Stimulated activated CD4-positive, alpha-beta T cell treated with anti-CD3 and anti-CD28 coated beads, Interleukin-4, amount 100 ng/mL, for 4 hours (primary cell): ENCODE data around the gene QRFP.

Experiments
- DNase-seq, 2 experiments: peaks; one replicate each; pipeline ENCODE4 v3.0.0-alpha.2; 2020

QRFP gene

DNA sequence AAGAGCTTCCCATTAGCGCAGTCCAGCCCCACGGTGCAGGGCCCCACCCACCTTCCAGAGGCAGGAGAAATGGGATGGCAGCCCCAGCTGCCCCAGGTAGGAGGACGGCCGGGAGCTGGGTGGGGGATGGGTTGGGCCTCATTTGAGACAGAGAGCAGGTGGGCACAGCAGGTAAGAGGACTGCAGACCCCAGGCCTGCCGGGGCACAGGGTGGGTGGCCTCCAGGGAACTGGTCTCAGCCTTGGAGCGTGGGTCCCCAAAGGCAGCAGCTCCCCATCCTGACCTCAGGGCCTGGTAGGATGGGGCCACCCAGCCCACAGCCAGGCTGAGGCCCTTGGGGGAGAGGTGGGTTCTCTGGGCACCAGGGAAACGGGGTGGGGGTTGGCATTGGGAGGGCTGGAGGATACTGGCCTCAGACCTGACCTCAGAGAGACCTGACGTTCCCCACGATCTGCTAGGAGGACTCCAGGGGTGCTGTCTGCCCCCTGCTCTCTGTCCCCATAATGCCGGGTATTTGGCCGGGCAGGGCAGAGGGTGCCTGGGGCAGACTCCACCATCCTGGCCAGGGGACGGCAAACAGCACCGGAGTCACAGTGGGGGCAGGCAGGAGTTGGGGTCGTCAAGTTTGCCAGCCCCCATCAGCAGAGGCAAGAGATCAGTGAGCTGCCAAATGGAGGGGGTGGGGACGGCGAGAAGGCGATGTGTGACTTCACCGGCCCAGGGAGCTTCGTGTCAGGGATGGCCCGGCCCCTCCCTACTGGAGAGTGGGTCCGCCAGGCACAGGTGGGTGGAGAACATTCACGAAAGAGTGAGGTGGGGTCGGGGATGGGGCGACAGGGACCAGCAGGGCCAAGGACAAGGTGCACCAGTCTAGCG lies 6.8 kb upstream of the QRFP start:
- no peak for DNase-seq

DNA sequence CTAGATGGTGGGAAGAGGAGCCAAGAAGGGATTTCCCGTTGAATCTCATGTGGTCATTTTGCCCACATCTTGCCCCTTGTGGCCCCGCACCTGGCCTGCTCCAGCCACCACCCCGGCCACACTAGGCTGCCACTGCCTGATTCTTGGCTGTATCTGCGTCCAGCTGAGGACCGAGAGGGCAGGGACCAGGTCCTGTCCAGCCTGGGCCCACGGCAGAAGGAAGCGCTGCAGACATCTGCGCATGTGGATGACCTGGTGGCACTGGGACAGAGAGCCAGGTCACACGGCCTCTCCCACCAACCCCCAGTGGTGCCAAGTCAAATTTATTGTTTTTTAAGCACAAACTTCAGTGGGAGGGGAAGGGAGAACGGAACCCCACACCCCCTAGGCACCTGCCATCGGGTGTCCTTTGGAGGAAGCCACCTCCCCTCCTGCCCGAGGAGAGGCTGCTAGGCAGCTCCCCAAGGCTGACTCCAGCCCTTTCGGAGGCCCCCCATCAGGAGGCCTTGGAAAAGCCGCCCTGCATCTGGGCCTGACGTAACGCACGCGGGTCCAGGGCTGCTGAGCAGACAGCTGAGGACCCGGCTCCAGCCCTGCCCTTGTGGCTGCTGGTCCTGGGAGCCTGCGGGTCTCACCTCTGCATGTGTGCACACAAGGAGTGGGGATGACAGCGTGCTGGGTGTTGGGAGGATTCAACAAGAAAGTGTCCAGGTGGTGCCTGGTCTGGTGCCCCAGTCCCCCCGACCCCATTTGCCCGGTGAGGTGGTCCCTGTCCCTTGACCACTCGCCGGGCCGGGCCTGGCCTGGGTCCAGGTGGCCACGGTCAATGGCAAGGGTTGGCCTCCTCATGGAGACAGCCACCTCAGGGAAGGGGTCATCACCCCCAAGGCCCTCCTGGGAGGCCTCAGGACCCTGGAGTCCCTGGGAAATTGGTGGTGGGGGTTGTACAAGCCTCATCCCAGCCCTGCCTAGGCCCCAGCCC lies 5.9 kb upstream of the QRFP start:
- no peak for DNase-seq

DNA sequence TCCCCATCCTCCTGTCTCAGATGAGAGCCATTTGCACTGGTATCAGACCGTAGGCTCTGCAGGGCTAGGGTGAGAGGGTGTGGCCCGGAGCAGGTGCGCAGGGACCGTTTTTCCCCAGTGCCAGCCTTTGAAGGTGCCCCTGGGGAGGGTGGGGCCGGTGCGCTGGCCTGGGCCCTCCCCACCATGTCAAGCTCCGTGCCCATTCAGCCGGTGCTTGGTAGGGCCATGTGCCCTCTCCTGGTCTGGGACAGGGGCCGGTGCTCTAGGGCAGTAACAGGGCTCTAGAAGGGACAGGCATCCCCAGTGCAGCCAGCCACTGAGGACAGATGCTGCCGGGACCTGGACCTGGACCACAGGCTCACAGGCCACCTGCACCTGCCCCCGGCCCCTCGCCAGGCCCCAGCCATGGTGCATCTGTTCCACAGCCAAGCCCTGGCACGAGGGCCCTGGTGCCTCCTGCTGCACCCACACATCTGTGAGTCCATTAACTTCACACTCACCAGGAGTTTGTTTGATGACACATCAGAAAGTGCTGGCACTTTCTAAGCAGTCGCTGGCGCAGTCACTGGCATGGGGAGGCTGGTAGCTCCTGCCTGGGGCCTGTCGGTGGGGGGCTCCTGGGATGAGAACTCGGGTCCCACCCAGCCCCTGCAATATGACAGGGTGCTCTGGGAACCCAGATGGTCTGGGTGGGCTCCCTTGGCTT lies 5.0 kb upstream of the QRFP start:
- no peak for DNase-seq

DNA sequence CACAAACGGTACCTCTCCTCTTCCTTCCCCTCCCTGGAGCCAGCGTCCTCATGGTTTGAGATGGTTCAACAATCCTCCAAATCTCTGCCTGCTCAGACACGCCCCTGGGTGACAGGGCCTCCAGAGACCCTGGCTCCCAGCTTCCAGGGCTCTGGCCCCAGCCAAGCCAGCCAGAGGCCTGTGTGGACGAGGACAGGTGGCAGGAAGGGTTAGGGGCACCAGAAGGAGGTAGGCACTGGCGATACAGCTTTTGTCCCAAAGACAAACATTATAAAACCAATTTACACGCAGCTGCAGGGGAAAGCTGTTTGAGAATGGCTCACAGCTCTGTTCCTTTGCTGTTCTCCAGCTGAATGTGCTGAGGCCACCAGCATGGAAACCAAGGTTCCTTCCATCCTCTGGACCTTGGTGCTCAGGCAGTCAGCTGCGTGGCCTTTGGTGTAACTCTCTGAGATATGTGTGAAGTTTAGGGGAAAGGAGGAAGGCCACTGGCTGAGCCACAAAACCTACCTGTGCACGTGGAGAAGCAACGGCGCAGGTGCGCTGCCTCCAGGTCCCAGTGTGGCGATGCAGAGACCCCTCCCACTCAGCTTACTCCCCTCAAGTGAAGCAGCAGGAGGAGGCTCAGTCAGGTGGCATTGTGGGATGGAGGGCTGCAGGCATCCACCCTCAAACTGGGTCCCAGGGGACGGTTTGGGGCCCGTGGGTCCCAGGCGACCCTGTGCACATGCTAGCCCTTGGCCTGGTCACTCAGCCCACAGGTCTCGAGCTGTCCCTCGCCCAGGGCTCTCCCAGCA lies 4.3 kb upstream of the QRFP start:
- no peak for DNase-seq

DNA sequence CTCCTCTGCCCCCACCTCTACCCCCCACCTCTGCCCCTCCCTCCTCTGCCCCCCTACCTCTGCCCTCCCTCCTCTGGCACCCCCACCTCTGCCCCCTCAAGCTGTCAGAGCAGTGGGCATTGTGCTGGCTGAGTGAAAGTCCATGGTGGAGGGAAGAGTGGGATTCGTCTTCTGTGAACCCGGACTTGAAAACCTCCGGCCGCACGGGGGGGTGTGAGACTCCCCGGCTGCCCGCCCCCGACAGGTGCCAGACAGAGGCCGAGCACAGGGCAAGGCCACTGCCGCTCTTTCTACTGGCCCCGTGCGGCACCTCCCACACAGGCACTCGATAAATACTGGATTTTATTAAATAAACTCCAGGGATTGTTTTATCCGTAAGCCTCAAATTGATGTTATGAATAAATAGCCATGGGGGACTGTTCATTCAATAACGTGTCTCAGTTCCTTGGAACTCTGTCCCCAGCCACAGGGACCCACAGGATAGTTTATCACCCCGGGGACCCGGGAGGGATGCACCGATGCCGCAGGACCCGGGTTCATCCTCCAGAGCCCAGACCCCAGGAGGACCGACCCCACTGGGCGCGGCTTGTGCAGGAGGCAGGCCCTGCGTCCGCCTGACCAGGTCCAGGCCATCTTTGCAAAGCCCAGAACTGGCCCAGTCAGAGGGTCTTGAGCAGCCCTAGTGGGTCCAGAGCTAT lies 2.6 kb upstream of the QRFP start:
- no peak for DNase-seq

DNA sequence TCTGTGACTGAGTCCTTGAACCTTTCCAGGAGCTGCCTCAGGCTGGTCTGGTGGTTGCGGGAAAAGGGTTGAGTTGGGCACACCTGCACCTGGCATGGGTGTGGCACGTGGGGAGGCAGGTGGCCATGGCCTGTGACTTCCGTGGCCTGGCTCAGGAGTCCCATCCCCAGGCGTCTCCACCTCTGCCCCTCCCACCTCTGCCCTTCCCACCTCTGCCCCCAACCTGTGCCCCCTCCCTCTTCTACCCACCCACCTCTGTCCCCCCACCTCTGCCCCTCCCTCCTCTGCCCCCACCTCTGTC lies 1.9 kb upstream of the QRFP start:
- DNase-seq, result no peak

DNA sequence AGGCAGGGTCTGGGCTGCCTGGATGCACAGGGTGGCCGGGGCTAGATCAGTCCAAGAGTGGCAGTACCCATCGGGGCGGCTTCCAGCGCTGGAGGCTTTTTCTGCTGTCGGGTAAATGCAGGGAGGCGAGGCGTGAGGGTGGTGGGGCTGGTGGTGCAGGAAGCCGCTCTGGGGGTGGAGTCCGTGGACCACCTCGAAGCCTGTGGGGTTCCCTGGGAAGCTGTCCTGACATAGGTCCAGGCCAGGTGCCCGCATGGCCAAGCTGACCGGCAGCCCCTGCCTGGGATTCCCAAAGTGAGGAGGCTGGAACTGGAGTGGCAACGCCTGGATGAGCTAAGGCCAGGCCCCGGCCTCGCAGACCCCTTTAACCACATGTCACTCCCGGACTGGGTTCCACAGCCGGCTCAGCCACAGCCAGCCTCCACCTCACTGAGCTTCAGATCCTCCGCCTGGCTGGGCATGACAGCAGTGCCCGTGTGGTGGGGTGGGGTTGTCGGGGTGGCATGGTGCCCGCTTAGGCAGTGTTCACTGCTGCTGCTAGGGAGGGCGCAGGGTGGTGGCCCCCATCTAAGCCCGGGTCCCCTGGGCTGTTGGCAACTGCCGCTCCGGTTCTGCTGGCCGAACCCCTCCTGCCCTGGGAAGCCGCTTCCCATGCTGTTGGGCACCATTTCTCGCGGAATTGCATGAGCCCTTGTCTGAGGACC lies 1.4 kb upstream of the QRFP start:
- DNase-seq, result no peak

DNA sequence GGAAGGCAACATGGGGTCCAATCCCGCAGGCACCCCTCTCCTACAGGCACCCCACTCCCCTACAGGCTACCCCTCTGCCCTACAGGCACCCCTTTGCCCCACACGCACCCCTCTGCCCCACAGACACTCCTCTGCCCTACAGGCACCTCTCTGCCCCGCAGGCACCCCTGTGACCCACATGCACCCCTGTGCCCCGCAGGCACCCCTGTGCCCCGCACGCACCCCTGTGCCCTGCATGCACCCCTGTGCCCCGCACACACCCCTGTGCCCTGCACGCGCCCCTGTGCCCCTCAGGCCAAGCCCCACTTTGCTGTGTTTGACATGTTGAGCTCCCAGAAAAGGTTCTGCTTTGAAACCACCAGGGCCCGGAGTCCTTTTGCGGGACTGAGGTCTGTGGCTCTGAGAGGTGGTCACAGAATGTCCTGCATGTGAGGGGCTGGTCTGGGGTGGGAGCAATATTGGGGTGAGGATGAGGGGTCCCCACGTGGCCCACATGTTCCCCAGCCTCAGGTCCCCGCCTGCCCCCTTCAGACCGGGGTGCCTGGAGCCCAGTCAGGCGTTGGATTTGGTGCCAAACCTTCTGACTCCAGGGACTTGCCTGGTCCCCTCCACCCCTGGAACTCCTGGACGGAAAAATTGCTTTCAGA lies 616 bp upstream of the QRFP start:
- DNase-seq, result no peak

DNA sequence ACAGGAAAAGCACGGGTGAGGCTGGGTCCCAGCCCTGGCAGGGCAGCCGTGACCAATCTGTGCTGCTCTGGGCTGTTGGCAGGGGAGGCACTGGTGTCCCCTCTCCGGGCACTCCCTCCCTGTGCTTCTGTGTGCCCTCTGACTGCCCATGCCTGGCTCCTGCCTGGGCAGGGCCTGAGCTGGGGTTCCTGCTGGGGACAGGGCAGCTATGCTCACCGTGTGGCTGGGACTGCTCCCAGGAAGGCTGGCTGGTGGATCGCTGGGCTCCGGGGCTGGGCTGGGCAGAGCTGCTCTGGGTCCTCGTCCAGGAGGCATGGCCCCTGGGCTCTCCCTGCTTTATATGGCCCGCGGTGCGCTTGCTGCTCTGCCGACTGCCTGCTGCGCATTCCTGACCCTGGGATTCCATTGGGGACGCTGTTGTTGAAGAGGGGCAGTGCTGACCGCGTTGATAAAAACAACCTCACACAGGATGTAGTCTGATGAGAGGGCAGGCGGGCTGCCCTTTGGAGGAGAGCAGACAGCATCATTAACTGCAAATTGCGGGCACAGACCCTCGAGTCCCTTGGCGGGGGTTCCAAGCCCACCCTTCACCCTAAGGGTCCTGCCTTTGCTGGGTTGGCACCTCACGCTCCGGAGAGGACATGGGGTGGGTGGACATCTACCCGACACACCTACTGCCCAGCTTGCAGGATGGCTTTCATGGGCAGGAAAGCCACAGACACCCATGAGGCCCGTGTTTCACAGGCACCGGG lies 955 bp downstream of the QRFP start:
- no peak for DNase-seq

DNA sequence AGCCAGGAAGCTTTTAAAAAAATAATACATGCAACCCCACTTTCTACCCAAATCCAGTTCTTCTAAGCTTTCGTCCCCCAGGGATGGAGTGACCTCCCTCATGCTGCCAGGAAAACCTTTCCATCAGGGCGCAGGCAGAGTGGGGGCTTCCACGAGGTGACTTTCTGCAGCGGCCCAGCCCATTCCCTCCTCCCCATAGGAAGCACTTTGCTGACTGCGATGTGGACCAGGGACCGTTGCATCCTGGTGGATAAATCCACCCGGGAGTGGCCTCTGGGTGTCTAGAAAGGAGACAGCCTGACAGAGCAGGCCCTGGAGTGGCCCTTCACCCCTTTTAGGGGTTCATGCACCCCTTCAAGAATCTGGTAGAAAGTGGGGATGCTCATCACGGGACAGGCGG lies 1.6 kb downstream of the QRFP start:
- no peak for DNase-seq

DNA sequence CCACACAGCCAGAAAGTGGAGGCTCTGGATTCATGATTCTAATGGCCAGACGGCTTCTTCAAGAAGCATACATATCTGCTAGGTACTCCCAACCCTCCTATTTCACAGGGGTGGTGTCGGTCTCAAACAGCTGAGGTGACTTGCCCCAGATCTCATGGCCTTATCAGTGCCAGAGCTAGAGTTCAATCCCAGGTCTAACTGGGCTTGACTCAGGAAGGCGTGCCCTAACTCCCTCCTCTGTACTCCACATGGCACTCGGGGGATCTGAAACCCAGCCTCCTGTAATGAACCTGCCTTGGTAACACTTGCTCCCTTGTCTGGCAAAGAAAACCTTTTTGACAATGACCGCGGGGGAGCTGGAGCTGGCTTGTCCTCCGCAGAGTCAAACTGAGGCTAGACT lies 2.1 kb downstream of the QRFP start:
- no peak for DNase-seq

DNA sequence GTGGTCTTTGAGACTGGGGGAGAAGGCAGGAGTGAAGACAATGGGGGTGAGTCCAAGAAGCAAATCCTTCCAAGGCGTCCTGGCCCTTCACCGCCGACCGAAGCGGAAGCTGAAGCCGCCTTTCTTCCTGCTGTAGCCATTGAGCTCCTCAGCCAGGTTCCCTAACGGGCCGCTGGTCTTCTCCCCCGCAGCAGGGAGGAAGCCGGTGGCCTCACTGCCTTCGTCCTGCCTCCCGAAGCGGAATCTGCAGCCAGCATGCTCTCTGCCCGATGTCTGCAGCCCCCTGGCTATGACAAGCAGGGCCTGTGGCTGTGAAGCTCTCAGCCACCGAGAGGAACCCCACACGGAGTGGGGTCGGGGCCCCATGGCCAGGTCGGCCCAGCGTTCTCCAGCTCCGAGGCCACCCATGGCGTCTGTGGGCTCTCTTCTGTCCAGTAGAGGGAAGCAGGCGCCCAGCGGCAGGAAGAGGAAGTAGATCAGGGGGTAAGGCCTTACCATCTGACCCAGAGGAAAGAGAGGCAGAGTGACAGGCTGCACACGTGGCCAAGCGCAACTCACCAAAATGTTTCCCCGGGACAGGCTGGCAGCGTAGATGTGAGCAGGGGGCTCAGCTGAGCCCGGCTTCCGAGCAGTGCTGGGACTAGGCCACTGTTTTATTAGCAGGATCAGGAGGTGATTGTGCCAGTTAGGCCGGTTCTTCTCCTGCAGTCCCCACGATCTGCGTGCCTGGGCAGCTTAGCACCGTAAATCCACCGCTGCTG lies 3.1 kb downstream of the QRFP start:
- DNase-seq, result no peak

DNA sequence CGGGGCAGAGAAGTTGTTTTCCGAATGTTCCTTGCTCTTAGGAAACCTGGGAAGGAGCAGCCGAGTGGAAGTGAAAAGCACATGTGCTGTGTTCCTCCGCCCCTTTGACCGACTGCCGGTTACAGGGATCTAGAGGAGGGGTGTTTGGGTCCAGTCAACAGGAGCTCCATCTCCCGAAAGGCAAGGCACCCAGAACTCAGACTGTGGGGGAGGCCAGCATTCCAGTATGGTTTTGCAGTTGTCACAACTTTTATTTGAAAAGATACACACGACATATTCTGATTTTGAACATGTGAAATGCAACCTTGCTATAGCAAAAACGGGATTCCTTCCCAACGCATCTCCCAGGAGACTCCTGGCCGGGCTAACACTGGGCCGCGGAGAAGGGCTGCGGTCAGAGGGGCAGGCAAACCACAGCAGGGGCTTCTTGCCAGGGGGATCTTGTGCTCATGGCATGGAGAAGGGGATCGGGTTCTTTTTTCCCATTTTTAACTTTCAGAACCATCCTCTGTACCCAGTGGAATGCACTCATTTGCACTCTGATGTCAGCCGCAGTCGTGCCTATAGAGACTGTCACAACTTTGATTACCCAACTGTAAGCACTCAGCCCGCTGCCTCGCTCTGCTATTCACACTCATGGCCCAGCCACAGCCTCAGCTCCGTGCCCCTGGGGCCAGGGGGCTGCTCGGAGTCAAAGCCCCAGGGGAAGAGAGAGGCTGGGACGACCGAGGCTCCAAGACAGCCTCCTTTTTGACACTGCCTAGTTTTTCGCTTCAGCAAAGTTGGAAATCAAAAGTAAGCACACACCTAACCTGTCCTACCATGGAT lies 3.9 kb downstream of the QRFP start:
- no peak for DNase-seq

DNA sequence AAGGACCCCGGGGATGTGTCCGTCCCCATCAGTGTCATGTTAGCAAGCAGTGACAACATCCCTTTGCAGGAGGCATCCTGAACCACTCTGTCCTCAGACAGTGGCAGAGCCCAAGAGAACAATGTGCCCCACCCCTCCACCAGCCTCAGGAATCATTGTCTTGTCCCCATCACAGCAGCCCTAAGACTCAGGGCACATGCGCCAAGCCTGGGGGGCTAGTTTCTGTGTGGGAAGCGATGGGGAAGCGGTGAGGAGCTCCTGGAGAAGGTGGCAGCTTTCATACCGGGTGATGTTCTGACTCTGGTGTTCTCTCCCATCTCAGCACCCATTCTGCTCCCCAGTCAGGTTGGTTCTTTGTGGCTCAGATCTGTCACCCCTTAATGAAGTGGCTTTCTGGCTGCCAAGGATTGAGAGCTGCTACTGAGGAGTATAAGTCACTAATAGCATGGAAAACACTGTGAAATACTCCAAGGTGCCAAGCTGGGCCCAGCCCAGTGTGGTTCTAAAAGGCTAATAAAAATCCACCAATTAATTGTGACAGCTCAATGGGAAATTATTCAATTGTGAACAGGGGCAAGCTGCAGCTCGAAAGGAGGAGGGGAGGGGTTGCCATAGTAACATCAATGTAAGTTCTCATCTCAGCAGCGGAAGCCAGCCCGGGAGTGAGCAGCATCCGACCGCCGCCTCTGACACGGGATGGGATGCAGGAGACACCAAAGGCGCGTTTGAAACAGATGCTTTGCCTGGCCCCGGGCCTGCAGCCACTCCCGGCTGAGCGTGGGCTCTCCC lies 4.7 kb downstream of the QRFP start:
- DNase-seq, result no peak

DNA sequence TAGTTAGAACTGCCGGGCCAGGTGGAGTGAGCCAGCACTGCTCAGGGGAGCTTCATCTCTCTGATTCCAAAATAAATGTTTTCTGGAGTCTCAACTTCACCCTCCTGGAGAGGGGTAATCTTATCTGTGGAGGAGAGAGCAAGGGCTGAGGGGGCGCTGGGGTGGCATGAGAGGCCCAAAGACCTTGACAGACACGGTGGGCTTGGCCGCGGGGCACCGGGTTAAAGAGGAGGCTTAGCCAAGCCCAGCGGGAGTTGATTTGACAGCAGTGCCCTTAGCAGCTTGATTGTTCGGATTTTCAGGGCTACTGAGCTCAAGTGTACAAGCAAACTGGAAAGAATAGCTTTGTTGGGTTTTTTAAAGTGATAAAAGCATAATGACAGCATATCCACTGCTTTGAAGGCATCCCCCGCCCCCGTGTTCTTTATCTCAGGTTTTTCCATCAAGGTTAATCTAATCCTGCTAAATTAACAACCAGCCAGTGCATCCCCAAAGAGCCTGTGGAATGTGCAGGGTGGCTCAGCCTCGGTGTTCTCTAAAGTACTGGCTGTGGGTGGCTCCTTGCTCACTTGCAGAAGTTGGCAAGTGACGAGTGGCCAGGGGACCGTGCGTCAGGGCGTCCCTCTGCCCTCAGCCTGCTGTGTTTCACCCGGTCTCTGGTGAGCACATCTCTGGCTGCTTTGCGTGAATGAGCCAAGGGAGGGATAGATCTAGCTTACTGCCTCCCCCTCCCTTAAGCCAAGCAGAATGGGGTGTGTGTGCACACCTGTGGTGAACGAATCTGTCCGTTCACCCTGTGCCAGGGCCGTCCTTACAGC lies 5.5 kb downstream of the QRFP start:
- no peak for DNase-seq

DNA sequence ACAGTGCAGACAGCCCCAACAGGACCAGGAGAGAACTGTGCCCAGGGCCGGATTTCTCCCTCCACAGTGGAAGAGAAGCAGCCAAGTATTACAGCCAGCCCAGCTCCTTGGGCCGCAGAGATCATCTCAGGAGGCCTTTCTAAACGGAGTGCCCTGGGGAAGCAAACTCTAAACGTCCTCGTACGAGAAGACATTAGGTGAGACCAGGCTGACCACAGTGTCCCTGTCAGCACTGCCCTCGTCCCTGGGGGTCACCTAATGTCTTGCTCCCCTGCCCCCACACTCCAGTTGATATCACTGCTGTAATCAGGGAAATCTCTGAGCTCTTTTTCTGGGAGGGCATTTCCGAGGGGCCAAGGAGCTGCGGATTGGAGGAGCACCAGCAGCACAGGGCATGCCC lies 6.5 kb downstream of the QRFP start:
- DNase-seq, result no peak
